ENCODE results near the gene ST3GAL6.

ST3GAL6 gene

GRCh38 chr3:98739266-98739665 lies 23.9 kb upstream of the ST3GAL6 start (continued):
- TF ChIP-seq ZBTB10 (tag by site-specific recombination; IDR thresholded peaks at IDR 0.05) (no peak), ZBTB21 (tag by site-specific recombination; IDR thresholded peaks at IDR 0.05) (no peak), FEZF1 (tag by site-specific recombination; IDR thresholded peaks at IDR 0.05) (no peak)

- ChIA-PET CTCF (interaction anchor here (0.5 to 1.6 kb wide), 4 partner anchors 138 to 1179 kb away, joined by 3 to 8 read pairs (median 4); no protein-coding TSS in a partner anchor), POLR2A (interaction anchor here (0.6 to 0.7 kb wide), 2 partner anchors 41 to 44 kb away, joined by 5 to 10 read pairs; no protein-coding TSS in a partner anchor)
- no peak for TF ChIP-seq ZNF274 (IDR thresholded peaks at IDR 0.05; ENCODE audit: low read length)
- TF ChIP-seq ZNF274 (tag by site-specific recombination; IDR thresholded peaks at IDR 0.05; ENCODE audit: borderline replicate concordance) = no peak
- no peak for TF ChIP-seq ZNF510 (tag by site-specific recombination; IDR thresholded peaks at IDR 0.05; ENCODE audit: insufficient replicate concordance)
- TF ChIP-seq PRDM10 (tag by site-specific recombination; IDR thresholded peaks at IDR 0.05) = no peak
- TF ChIP-seq, protein P1, sequence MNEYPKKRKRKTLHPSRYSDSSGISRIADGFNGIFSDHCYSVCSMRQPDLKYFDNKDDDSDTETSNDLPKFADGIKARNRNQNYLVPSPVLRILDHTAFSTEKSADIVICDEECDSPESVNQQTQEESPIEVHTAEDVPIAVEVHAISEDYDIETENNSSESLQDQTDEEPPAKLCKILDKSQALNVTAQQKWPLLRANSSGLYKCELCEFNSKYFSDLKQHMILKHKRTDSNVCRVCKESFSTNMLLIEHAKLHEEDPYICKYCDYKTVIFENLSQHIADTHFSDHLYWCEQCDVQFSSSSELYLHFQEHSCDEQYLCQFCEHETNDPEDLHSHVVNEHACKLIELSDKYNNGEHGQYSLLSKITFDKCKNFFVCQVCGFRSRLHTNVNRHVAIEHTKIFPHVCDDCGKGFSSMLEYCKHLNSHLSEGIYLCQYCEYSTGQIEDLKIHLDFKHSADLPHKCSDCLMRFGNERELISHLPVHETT (tag by site-specific recombination; IDR thresholded peaks at IDR 0.05) = no peak
- no peak for TF ChIP-seq ZNF544 (tag by site-specific recombination; IDR thresholded peaks at IDR 0.05)
- TF ChIP-seq ZSCAN5A (tag by site-specific recombination; IDR thresholded peaks at IDR 0.05) = no peak
- no peak for TF ChIP-seq ZNF707 (tag by site-specific recombination; IDR thresholded peaks at IDR 0.05)
- TF ChIP-seq ZNF837 (tag by site-specific recombination; IDR thresholded peaks at IDR 0.05) = no peak
- no peak for TF ChIP-seq SP2 (tag by site-specific recombination; IDR thresholded peaks at IDR 0.05)
- H3K4me1 ChIP-seq (ENCODE audit: control insufficient read depth, insufficient read depth, low read length) = no peaks in the 10 kb centered on the region
- H3K4me3 ChIP-seq (ENCODE audit: low read depth, low read length) = no peak overlapping the region
- H3K36me3 ChIP-seq (ENCODE audit: control insufficient read depth in 2 of 2, insufficient read depth in 1 of 2, low read length in 2 of 2) = no peaks in the 10 kb centered on the region
- H3K27ac ChIP-seq (ENCODE audit: extremely low read depth, low read depth, low read length) = no peak overlapping the region
- no peaks in the 10 kb centered on the region for H3K9me3 ChIP-seq (ENCODE audit: control insufficient read depth, insufficient read depth, low read depth, low read length)
These were observed 22.8 kb upstream of the ST3GAL6 start for GRCh38 chr3:98740324-98740723.

- H3K27ac ChIP-seq (ENCODE audit: extremely low read depth, low read depth, low read length) = no peak overlapping the region
- ChIA-PET POLR2A (interaction anchor here (0.7 kb wide), 1 partner anchor 571 kb away, joined by 3 read pairs; no protein-coding TSS in a partner anchor), CTCF (interaction anchor here (0.6 kb wide), 1 partner anchor 1122 kb away, joined by 8 read pairs; no protein-coding TSS in a partner anchor)
- no peaks in the 10 kb centered on the region for H3K4me1 ChIP-seq (ENCODE audit: control insufficient read depth, insufficient read depth, low read length)
- no peak overlapping the region for H3K4me3 ChIP-seq (ENCODE audit: low read depth, low read length)
- H3K9me3 ChIP-seq (ENCODE audit: control insufficient read depth, insufficient read depth, low read depth, low read length) = no peaks in the 10 kb centered on the region
- no peaks in the 10 kb centered on the region for H3K36me3 ChIP-seq (ENCODE audit: control insufficient read depth in 2 of 2, insufficient read depth in 1 of 2, low read length in 2 of 2)
- TF ChIP-seq ZNF513 (tag by site-specific recombination; IDR thresholded peaks at IDR 0.05) = no peak
- TF ChIP-seq ZSCAN16 (tag by site-specific recombination; IDR thresholded peaks at IDR 0.05) = no peak
- no peak for TF ChIP-seq EGR2 (tag by site-specific recombination; IDR thresholded peaks at IDR 0.05; ENCODE audit: low read depth)
- TF ChIP-seq, protein P2, sequence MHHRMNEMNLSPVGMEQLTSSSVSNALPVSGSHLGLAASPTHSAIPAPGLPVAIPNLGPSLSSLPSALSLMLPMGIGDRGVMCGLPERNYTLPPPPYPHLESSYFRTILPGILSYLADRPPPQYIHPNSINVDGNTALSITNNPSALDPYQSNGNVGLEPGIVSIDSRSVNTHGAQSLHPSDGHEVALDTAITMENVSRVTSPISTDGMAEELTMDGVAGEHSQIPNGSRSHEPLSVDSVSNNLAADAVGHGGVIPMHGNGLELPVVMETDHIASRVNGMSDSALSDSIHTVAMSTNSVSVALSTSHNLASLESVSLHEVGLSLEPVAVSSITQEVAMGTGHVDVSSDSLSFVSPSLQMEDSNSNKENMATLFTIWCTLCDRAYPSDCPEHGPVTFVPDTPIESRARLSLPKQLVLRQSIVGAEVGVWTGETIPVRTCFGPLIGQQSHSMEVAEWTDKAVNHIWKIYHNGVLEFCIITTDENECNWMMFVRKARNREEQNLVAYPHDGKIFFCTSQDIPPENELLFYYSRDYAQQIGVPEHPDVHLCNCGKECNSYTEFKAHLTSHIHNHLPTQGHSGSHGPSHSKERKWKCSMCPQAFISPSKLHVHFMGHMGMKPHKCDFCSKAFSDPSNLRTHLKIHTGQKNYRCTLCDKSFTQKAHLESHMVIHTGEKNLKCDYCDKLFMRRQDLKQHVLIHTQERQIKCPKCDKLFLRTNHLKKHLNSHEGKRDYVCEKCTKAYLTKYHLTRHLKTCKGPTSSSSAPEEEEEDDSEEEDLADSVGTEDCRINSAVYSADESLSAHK (tag by site-specific recombination; IDR thresholded peaks at IDR 0.05) = peak; percentile 35; the same call in 1 of the 2 replicates
- TF ChIP-seq ZNF623 (tag by site-specific recombination; IDR thresholded peaks at IDR 0.05) = no peak
- TF ChIP-seq WT1 (tag by site-specific recombination; IDR thresholded peaks at IDR 0.05) = no peak
- no peak for TF ChIP-seq ZNF571 (tag by site-specific recombination; IDR thresholded peaks at IDR 0.05)
These were observed 21.9 kb upstream of the ST3GAL6 start for GRCh38 chr3:98741121-98741716.

Data from HEK293 (cell line).